GM12875 (cell line): ENCODE data around the gene YPEL1.

Experiments
- H3K4me3 ChIP-seq: one replicate; pipeline ENCODE4 v1.5.1; 2011; ENCODE audit warnings: low read depth, low read length, control low read depth
- TF ChIP-seq, protein P1 (sequence below): IDR thresholded peaks from 2 replicates; pipeline ENCODE4 v1.5.1; 2011; ENCODE audit warnings: low read depth, mild to moderate bottlenecking, control low read depth, inconsistent platforms, low read length, moderate library complexity, borderline replicate concordance; ENCODE audit not compliant: insufficient read depth

YPEL1 gene

DNA sequence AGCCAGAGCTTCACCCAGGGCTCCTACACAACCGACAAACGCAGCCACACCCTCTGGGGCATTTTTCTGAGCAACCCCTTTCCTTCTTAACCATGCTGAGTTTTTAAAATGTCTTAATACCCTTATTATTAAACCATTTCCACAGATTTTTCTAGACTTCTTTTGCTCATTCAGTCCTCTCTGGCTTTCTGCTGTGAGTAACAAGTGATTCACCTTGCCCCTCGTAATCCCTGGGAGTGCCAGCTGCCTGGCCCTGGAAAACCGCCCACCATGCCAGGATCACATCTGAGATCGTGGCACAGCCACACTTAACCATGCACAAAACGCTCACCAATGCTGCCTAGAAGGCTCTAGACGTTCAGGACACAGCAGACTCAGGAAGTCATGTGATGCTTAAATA lies 25.4 kb downstream of the YPEL1 start:
- TF ChIP-seq, protein P1, sequence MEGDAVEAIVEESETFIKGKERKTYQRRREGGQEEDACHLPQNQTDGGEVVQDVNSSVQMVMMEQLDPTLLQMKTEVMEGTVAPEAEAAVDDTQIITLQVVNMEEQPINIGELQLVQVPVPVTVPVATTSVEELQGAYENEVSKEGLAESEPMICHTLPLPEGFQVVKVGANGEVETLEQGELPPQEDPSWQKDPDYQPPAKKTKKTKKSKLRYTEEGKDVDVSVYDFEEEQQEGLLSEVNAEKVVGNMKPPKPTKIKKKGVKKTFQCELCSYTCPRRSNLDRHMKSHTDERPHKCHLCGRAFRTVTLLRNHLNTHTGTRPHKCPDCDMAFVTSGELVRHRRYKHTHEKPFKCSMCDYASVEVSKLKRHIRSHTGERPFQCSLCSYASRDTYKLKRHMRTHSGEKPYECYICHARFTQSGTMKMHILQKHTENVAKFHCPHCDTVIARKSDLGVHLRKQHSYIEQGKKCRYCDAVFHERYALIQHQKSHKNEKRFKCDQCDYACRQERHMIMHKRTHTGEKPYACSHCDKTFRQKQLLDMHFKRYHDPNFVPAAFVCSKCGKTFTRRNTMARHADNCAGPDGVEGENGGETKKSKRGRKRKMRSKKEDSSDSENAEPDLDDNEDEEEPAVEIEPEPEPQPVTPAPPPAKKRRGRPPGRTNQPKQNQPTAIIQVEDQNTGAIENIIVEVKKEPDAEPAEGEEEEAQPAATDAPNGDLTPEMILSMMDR: no peak
- no peak overlapping the region for H3K4me3 ChIP-seq

- H3K4me3 ChIP-seq: no peak overlapping the region
- TF ChIP-seq, protein P1: no peak
Observed at GRCh38 chr22:21709688-21710087, 25.9 kb downstream of the YPEL1 start.

- TF ChIP-seq, protein P1: no peak
- H3K4me3 ChIP-seq: no peak overlapping the region
Observed at GRCh38 chr22:21708960-21709359, 26.6 kb downstream of the YPEL1 start.

GRCh38 chr22:21707677-21708076 lies 27.9 kb downstream of the YPEL1 start:
- TF ChIP-seq, protein P1: no peak

GRCh38 chr22:21703684-21704316 lies 31.8 kb downstream of the YPEL1 start:
- H3K4me3 ChIP-seq: no peak overlapping the region

More at GRCh38 chr22:21707677-21708076, 27.9 kb downstream of the YPEL1 start:
- H3K4me3 ChIP-seq: no peak overlapping the region

GRCh38 chr22:21702700-21703683 lies 32.6 kb downstream of the YPEL1 start:
- TF ChIP-seq, protein P1: no peak

More at GRCh38 chr22:21703684-21704316, 31.8 kb downstream of the YPEL1 start:
- TF ChIP-seq, protein P1: no peak

GRCh38 chr22:21702094-21702493 lies 33.5 kb downstream of the YPEL1 start:
- H3K4me3 ChIP-seq: no peak overlapping the region
- TF ChIP-seq, protein P1: no peak

More at GRCh38 chr22:21702700-21703683, 32.6 kb downstream of the YPEL1 start:
- no peak overlapping the region for H3K4me3 ChIP-seq
